Neural crest cell (in vitro differentiated cells): ENCODE data around the gene C1orf232. TPM values are rescaled to one million over a fixed set of nuclear protein-coding genes. Genes with fewer than 3 reads are reported as not detected.

Source experiments
- DNase-seq: peaks from one replicate; pipeline ENCODE4 v3.0.0; 2021; ENCODE audit warnings: low read depth, mixed read lengths, low spot score
- H3K27ac Mint-ChIP-seq: one replicate; pipeline ENCODE4 v1.8.0; 2021; ENCODE audit warnings: mild to moderate bottlenecking, mixed read lengths; ENCODE audit not compliant: unreplicated experiment
- H3K27me3 Mint-ChIP-seq: 2 replicates; pipeline ENCODE4 v1.8.0; 2021; ENCODE audit warnings: low read depth, mild to moderate bottlenecking, mixed read lengths
- H3K36me3 Mint-ChIP-seq: 2 replicates; pipeline ENCODE4 v1.8.0; 2021; ENCODE audit warnings: low read depth, mild to moderate bottlenecking, mixed read lengths
- H3K4me1 Mint-ChIP-seq: 2 replicates; pipeline ENCODE4 v1.8.0; 2021; ENCODE audit warnings: mixed read lengths
- H3K4me3 Mint-ChIP-seq: one replicate; pipeline ENCODE4 v1.8.0; 2021; ENCODE audit warnings: mild to moderate bottlenecking, mixed read lengths
- H3K9me3 Mint-ChIP-seq: 2 replicates; pipeline ENCODE4 v1.8.0; 2021; ENCODE audit warnings: mixed read lengths
- CTCF ChIP-seq: fragments of 200-600 bp; sonication (generic); conservative IDR thresholded peaks from 2 replicates; pipeline ENCODE4 v1.5.0; 2021; ENCODE audit warnings: antibody characterized with exemption, mild to moderate bottlenecking
- total RNA-seq: library from RNA; stranded (reverse); gene quantifications from 2 replicates; pipeline ENCODE4 v1.2.1, GENCODE V29; 2021

C1orf232 gene
- total RNA-seq, 1 donor from 2014 or later = not detected

GRCh38 chr1:26130695-26131094, 38.1 kb downstream of the C1orf232 start:
- TF ChIP-seq CTCF = no peak
- no peaks in the 10 kb centered on the region for H3K27me3 Mint-ChIP-seq
- H3K36me3 Mint-ChIP-seq = no peaks in the 10 kb centered on the region
- H3K4me1 Mint-ChIP-seq = peaks cover 4% of the 10 kb centered on the region
- no peak overlapping the region for H3K4me3 Mint-ChIP-seq
- H3K27ac Mint-ChIP-seq = no peak overlapping the region
- no peaks in the 10 kb centered on the region for H3K9me3 Mint-ChIP-seq
- no peak for DNase-seq

- Mint-ChIP-seq H3K4me1 (peaks cover 4% of the 10 kb centered on the region), H3K27me3 (no peaks in the 10 kb centered on the region), H3K4me3 (no peak overlapping the region), H3K9me3 (no peaks in the 10 kb centered on the region), H3K27ac (no peak overlapping the region), H3K36me3 (no peaks in the 10 kb centered on the region)
- no peak for DNase-seq
- TF ChIP-seq CTCF = no peak
Measured at GRCh38 chr1:26129778-26130177, 39.0 kb downstream of the C1orf232 start.

GRCh38 chr1:26127235-26128163, 41.3 kb downstream of the C1orf232 start:
- DNase-seq = no peak
- no peak overlapping the region for H3K27ac Mint-ChIP-seq
- H3K9me3 Mint-ChIP-seq = no peaks in the 10 kb centered on the region
- peaks cover 4% of the 10 kb centered on the region for H3K4me1 Mint-ChIP-seq
- no peak for TF ChIP-seq CTCF
- H3K27me3 Mint-ChIP-seq = no peaks in the 10 kb centered on the region
- no peaks in the 10 kb centered on the region for H3K36me3 Mint-ChIP-seq
- H3K4me3 Mint-ChIP-seq = no peak overlapping the region

- H3K36me3 Mint-ChIP-seq = no peaks in the 10 kb centered on the region
- H3K4me3 Mint-ChIP-seq = no peak overlapping the region
- H3K27ac Mint-ChIP-seq = no peak overlapping the region
- no peaks in the 10 kb centered on the region for H3K27me3 Mint-ChIP-seq
- TF ChIP-seq CTCF = no peak
- H3K4me1 Mint-ChIP-seq = peaks cover 4% of the 10 kb centered on the region
- no peaks in the 10 kb centered on the region for H3K9me3 Mint-ChIP-seq
- DNase-seq = no peak
Measured at GRCh38 chr1:26126321-26127084, 42.3 kb downstream of the C1orf232 start.

- Mint-ChIP-seq H3K4me1 (peaks cover 4% of the 10 kb centered on the region), H3K36me3 (no peaks in the 10 kb centered on the region), H3K27ac (no peak overlapping the region), H3K4me3 (no peak overlapping the region), H3K27me3 (no peaks in the 10 kb centered on the region), H3K9me3 (no peaks in the 10 kb centered on the region)
- TF ChIP-seq CTCF = no peak
- no peak for DNase-seq
Measured at GRCh38 chr1:26125946-26126320, 42.8 kb downstream of the C1orf232 start.
